CD4-positive, alpha-beta T cell treated with Interleukin-21 for 1 hour (primary cell): ENCODE data around the gene TTC6.
"Not testable (repeated sequence)": the region's sequence is repeated elsewhere in the genome, so short reads cannot be mapped to it uniquely, and the experiment has no call there.

Source experiments
- DNase-seq: peaks from one replicate; pipeline ENCODE4 v3.0.0-alpha.2; 2020

The TTC6 gene

DNA sequence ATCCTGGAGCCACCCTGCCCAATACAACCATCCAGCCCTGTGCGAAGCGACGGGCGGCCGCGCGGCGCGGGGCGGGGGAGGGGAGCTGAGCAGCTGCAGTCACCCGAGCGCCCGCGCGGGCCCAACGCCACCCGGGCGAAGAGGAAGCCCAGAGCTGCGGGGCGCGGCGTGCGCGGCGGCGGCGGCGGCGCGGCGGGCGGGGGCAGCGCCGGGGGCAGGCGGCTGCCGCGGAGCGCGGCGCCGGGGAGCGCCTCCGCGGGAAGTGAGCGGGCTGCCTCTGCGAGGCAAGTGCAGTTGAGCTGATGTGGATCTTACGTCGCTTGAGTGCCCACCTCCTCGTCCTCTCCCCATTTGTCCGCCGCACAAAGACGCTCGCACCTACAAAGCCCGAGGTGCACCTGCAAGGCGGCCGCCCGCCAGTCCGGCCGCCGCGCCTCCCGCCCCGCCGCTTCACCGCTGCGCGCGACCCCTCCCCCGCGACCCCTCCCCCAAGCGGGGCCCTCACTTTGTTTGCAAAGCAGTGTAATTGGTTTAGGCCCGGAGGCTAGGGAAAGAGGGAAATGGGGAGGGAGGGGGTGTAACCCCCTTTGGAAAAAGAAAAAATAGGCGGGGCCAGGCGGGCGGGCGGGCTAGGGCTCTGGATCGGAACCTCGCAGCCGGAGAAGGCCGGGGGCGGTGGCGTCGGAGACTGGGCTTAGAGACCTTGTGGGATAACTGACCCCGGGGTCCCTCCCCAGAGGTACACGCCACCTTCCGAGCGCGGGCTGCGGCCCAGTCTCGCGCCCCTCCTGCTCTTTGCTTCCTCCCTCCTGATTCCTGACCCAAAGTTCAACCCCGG, at the start of gene TTC6, which contains the start of gene FOXA1:
TTC6 (plus strand) TSS at position 659 of the 838 bp plus-strand sequence. CDS start 26,436 bp downstream, outside the sequence.
FOXA1 (minus strand) TSS at position 279 of the 838 bp plus-strand sequence; CDS start at position 2, 277 bp downstream.
- DNase-seq = no peak

DNA sequence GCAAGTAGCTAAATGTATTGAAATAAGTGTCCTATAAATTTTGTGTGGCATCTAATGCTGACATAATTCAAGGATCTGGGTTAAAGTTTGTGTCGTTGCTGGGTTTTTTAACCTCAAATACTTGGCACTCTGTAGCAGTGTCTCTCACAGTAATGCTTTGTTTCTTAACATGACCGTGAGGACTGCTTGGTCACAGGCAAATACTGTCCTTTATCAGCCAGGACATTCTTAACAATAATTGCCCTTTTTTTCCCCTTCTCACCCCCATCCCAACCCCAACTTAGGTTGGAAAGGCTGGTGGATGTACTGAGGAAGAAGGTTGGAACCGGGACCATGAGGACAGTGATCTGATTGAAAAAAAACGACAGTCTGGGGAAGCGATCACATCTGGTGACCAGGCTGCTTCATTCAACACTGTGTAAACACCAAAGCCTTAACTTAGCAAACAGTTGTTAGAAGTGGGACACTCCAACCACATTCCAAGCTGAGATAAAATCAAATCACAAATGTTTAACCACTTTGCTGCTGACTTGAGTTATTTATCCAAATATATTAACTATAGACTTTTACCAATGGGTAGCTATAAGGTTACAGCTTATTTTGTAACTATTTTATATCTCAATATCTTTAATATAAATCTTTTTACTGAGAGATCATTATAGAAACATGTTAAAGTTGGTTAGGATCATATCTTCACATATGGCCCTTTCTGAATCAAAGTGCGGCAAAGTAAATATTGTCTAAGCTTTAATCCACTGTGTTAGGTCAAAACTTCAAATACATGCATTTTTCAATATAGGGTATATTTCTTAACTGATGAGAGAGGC, 48.6 kb upstream of the TTC6 start:
- DNase-seq = no peak

GRCh38 chr14:37550511-37550910, 44.9 kb upstream of the TTC6 start:
- no peak for DNase-seq

- no peak for DNase-seq
Measured at GRCh38 chr14:37551119-37551518, 44.3 kb upstream of the TTC6 start.

- no peak for DNase-seq
Measured at GRCh38 chr14:37553935-37554550, 41.4 kb upstream of the TTC6 start.

- DNase-seq = not testable (repeated sequence)
Measured at GRCh38 chr14:37555596-37555995, 39.8 kb upstream of the TTC6 start.

- DNase-seq = no peak
Measured at GRCh38 chr14:37558740-37559139, 36.7 kb upstream of the TTC6 start.

GRCh38 chr14:37559386-37559785, 36.0 kb upstream of the TTC6 start:
- no peak for DNase-seq

DNA sequence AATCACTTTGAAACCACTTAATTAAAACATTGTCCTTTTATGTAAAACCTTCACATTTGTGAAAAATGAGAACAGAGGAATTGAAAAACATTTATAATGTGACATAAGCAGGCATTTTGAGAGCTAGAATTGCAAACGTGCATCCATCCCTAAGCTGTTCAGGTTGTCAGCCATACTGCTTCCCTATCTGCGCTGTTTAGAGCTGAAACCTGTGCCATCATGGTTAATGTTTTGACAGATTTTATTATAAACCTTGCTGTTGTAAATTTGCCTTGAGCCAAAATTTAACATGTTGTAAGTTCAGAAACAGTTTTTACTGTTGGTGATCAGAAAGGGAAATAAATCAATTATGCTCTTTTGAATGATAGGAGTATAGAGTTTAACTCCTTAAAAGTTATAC, 32.2 kb upstream of the TTC6 start:
- no peak for DNase-seq

DNA sequence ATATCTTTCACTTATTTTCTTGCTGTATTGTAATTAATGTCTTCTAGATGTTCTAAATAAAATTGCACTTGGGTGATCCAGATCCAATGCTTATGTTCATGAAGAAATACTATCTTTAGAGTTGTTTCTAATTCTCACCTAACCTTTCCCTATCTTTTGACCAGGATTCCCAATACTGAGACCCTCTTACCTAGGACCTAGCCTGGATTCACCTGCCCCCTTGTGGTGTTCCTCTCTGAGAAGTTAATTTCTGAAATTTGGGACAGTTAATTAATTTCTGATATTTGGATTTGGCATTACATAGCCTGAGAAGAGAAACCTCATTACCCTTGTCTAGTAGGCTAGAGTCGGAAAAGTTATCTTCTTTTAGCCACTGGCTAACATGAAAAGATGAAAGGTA, 29.9 kb upstream of the TTC6 start:
- DNase-seq = no peak

DNA sequence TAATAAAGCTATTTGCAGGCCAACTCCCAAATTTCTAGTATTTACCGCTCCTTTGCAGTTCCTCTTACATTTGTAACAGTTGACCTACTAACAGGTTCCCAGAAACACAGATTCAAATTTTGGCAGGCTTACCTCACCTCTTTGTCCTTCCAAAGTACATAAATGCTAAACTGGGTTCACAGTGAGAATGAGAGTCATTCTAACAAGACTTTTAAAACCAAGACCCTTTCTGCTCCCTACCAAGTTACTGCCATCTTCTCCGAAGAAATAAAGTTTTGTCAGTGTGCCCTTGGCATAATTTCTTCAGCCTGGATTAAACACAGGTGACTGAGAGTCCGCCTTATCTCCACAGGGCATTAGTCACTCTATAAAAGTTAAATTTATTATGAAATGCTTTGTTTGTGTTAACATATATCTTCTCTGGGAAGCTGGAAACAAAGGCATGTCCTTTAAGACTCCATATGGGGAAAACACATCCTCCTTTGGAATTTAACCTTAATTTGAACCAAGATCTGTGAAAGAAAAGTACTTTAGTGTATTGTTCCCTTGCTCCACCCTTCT, 28.5 kb upstream of the TTC6 start:
- DNase-seq = no peak

GRCh38 chr14:37569729-37570128, 25.7 kb upstream of the TTC6 start:
- DNase-seq = no peak

DNA sequence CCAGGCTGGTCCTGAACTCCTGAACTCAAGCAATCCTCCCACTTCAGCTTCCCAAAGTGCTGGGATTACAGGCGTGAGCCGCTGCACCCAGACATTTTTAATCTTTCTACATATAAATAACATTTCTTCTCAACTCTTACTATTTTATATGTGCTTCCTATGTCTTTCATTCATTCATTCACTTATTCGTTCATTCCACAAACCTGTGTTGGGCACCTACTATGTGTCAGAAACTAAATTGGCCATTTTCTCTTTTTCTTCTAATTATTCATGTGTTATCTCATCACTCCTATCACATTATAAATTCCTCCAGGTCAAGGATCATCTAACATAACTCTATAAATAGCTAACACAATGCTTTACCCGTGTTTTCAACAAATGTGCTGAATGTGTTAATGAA, 24.0 kb upstream of the TTC6 start:
- no peak for DNase-seq

DNA sequence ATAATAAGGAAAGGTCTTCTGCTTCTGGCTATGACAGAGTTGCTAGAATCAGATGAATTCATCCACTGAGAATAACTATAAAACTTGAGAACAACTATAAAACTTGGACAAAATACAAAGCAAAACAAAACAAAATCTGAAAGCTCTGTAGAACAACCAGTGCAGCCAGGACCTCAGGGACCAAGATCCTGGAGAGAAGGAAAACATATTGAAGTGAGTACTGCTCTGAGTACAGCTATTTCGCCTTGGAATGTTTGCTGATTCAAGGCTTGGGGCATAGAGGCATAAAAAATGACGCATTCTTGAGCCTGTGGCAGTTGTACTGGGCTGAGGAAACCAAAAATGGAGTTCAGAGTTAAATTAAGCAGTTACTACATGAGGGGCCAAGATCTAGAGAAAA, 22.1 kb upstream of the TTC6 start:
- DNase-seq = no peak

DNA sequence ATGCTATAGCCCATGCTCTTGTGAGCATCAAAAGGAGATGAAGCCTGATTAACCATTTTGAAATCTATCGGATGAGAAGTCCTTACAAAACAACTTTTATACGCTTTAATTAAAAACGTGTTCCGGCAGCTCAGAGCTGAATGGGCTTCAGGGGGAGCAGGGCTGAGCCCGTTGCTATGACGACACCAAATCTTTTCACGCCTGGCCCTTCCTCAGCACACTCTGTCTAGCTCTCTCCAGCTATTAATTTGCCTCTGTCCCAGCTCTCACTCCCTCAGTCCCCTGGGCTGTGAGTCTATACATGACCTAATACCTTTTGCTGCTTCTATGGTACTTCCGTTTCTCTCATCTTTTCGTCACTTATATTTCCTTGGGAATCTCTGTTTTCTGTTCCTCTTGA, 16.2 kb upstream of the TTC6 start:
- DNase-seq = no peak

DNA sequence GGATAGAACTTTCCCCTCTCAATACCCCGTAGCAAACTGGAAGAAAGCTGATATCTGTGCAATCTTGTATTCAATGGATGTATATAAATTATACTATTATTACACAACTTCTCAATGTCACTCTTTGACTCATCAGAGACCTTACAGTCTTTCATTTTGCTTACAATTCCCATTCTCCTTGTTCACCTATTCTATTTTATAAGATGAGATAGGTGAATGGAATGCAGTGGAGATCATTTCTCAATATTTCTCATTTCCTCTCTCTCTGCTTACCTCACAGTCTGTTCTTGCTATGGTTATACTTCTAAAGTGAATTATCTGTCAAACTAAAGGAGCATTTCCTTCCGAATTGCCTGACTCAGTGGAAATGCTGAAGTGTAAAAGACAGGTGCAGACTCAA, 15.3 kb upstream of the TTC6 start:
- DNase-seq = no peak

DNA sequence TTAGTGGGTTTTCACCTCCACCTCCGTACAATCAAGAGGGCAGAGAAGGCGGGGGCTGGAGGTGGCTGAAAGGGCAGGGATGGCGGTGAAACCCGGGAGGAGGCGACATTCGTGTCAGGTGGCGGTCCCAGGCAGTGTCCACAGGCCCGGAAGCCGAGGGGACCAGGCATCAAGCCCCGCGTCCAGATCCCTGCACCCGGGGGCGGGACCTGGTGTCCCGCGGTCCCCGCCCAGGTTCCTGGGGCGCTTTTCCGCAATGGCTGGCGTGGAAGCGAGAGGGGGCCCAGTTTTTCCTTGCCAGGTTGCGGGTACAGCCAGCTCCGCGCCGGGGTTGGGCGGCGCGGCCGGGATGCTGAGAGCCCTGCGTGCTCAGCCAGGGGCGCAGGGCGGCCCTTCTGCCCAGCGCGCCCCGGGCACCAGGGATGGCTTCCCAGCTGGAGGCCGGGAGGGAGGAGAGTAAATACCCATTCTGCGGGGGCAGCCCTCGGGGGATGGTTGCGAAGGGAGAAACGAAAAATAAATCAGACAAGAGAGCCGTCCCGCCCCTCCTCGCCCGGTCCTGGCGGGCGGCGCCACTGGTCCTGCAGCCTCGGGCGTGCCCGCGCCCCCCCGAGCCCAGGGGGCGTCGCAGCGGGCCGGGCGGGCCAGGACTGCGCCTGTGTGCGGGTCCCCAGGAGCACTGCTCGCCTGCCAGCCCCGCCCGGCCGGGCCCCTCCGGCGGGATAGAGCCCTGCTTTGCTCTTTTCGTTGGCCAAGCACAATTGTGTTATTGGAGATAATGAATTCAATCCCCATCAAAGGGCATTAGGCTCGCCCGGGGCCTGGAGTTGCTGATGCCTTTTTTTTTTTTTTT, 11.8 kb upstream of the TTC6 start:
- DNase-seq = no peak

DNA sequence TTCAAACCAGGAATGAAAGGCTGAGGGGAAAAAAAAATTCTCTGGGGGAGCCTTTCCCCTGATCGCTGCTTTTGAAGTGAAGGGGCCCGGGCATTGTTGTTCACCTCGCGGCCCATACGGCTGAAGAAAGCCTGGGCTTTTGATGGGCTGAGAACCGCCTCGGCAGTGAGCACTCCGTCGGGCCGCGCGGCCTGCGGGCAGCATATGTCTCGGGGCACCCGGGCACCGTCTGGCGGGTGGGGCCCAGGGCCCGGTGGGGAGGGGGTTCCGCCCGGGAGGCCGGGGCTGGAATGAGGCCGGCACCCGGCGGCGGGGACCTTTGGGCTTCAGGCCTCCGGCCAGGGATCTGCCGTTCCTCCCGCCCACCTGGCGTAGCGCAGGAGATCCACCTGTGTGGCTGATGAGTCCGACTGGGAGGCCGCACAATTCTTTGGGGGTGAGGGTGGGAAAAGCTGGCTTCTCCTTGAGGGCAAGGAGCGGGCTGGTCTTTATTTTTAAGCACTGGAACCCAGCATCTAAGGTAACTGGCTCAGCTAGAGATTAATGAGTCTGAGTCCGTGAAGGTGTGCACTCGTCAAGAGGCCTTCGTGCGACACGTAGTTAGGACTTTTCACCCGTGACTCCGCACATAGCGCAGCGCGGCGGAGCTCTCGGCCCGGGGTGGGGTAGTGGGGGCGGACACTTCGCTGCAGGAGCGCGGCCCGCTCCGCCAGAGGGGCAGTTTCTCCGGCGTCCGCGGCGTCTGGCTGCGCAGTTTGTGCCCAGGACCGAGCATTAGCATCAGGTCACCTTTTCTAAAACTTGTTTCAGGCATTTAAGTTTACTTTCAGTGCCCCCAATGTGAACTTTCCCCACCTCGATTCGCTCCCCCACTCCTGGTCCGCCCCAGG, 11.0 kb upstream of the TTC6 start:
- no peak for DNase-seq

GRCh38 chr14:37585101-37585511, 10.3 kb upstream of the TTC6 start:
- no peak for DNase-seq

GRCh38 chr14:37585971-37586796, 9.2 kb upstream of the TTC6 start:
- DNase-seq = no peak
